ENCODE measurements around the gene PNMA1.

Gene PNMA1

DNA sequence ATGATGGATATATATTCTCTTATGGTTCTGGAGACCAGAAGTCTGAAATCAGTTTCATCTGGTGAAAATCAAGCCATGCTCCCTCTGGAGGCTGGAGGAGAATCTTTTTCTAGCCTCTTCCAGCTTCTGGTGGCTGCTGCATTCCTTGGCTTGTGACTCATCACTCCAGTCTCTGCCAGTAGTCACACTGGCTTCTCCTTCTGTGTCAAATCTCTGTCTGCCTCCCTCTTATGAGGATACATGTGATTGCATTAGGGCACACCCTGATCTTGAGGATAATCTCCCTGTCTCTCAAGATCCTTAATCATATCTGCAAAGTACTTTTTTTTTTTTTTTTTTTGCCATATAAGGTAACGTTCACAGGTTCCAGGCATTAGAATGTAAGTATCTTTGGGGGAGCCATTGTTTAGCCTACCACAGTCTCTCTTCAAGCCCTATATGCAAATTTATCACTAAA is 51.7 kb downstream of the PNMA1 start:
- DNase-seq = no peak

DNA sequence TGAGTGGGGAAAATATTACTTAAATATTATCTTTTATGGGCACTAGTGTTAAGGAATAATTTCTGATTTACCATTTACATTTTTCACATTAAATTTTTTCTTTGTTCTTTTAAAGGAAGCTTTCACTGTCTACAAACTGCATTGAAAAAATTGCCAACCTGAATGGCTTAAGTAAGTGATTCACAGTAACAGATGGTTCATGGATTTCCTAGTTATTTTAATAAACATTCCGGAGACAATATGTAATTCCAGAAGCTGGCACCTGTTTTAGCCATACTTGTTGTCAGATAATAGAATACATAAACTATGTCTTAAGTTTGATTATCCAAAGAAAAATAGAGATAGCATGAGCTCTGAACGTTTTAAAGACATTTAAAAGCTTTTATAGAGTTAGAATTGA is 52.3 kb downstream of the PNMA1 start:
- DNase-seq = no peak
